Measurements from ENCODE around the gene BCL6.
A peak's percentile ranks its signal among the peaks of the same experiment; 100 is the strongest.

BCL6 gene

GRCh38 chr3:187737006-187737367 is 8.3 kb downstream of the BCL6 start:
- Histone ChIP-seq H3F3A (ENCODE audit: insufficient read depth, low read length) (peaks cover 13% of the 10 kb centered on the region), H4K20me1 (ENCODE audit: insufficient read depth, low read length) (no peaks in the 10 kb centered on the region), H3K4me1 (ENCODE audit: insufficient read depth, low read length, severe bottlenecking) (peaks cover 98% of the 10 kb centered on the region), H3K9ac (ENCODE audit: low read length) (peak overlapping the region; percentile 82), H3K27ac (ENCODE audit: low read depth, low read length, poor library complexity, severe bottlenecking) (peak overlapping the region; percentile 93), H3K4me3 (ENCODE audit: low read depth, low read length, poor library complexity, severe bottlenecking) (peak overlapping the region; percentile 77), H2AFZ (ENCODE audit: low read length) (no peak overlapping the region), H3K9me3 (ENCODE audit: low read length) (no peaks in the 10 kb centered on the region), H3K27me3 (ENCODE audit: insufficient read depth, low read length) (no peaks in the 10 kb centered on the region), H3K79me2 (ENCODE audit: insufficient read depth, low read length) (peaks cover 78% of the 10 kb centered on the region), H3K36me3 (ENCODE audit: insufficient read depth, low read length) (peaks cover 98% of the 10 kb centered on the region), H3K4me2 (ENCODE audit: low read length) (peak overlapping the region; percentile 83), H3K9me2 (ENCODE audit: low read depth, low read length) (no peaks in the 10 kb centered on the region)
- TF ChIP-seq EZH2 (IDR thresholded peaks at IDR 0.05; ENCODE audit: borderline replicate concordance, low read length): no peak
- TF ChIP-seq CTCF (IDR thresholded peaks at IDR 0.05; ENCODE audit: low read length): no peak

GRCh38 chr3:187736418-187736871 is 8.8 kb downstream of the BCL6 start:
- no peaks in the 10 kb centered on the region for H4K20me1 ChIP-seq (ENCODE audit: insufficient read depth, low read length)
- no peak for TF ChIP-seq EZH2 (IDR thresholded peaks at IDR 0.05; ENCODE audit: borderline replicate concordance, low read length)
- TF ChIP-seq CTCF (IDR thresholded peaks at IDR 0.05; ENCODE audit: low read length): no peak
- H3K4me3 ChIP-seq (ENCODE audit: low read depth, low read length, poor library complexity, severe bottlenecking): peak overlapping the region; percentile 77
- H3K4me2 ChIP-seq (ENCODE audit: low read length): peak overlapping the region; percentile 83
- no peaks in the 10 kb centered on the region for H3K9me3 ChIP-seq (ENCODE audit: low read length)
- peaks cover 98% of the 10 kb centered on the region for H3K4me1 ChIP-seq (ENCODE audit: insufficient read depth, low read length, severe bottlenecking)
- H3K36me3 ChIP-seq (ENCODE audit: insufficient read depth, low read length): peaks cover 98% of the 10 kb centered on the region
- peak overlapping the region; percentile 93 for H3K27ac ChIP-seq (ENCODE audit: low read depth, low read length, poor library complexity, severe bottlenecking)
- no peaks in the 10 kb centered on the region for H3K27me3 ChIP-seq (ENCODE audit: insufficient read depth, low read length)
- H3K9ac ChIP-seq (ENCODE audit: low read length): peak overlapping the region; percentile 82
- H3K9me2 ChIP-seq (ENCODE audit: low read depth, low read length): no peaks in the 10 kb centered on the region
- H3F3A ChIP-seq (ENCODE audit: insufficient read depth, low read length): peaks cover 13% of the 10 kb centered on the region
- peaks cover 73% of the 10 kb centered on the region for H3K79me2 ChIP-seq (ENCODE audit: insufficient read depth, low read length)
- H2AFZ ChIP-seq (ENCODE audit: low read length): no peak overlapping the region

- Histone ChIP-seq H3K9me2 (ENCODE audit: low read depth, low read length) (no peaks in the 10 kb centered on the region), H3K36me3 (ENCODE audit: insufficient read depth, low read length) (peaks cover 99% of the 10 kb centered on the region), H3K4me1 (ENCODE audit: insufficient read depth, low read length, severe bottlenecking) (peaks cover 93% of the 10 kb centered on the region), H3K9me3 (ENCODE audit: low read length) (no peaks in the 10 kb centered on the region), H4K20me1 (ENCODE audit: insufficient read depth, low read length) (no peaks in the 10 kb centered on the region), H2AFZ (ENCODE audit: low read length) (no peak overlapping the region), H3K4me3 (ENCODE audit: low read depth, low read length, poor library complexity, severe bottlenecking) (peak overlapping the region; percentile 77), H3K27me3 (ENCODE audit: insufficient read depth, low read length) (no peaks in the 10 kb centered on the region), H3K79me2 (ENCODE audit: insufficient read depth, low read length) (peaks cover 67% of the 10 kb centered on the region), H3K27ac (ENCODE audit: low read depth, low read length, poor library complexity, severe bottlenecking) (peak overlapping the region; percentile 93), H3F3A (ENCODE audit: insufficient read depth, low read length) (peaks cover 13% of the 10 kb centered on the region), H3K4me2 (ENCODE audit: low read length) (peak overlapping the region; percentile 83), H3K9ac (ENCODE audit: low read length) (peak overlapping the region; percentile 82)
- TF ChIP-seq EZH2 (IDR thresholded peaks at IDR 0.05; ENCODE audit: borderline replicate concordance, low read length): no peak
- TF ChIP-seq CTCF (IDR thresholded peaks at IDR 0.05; ENCODE audit: low read length): no peak
Measured at GRCh38 chr3:187735837-187736236, 9.4 kb downstream of the BCL6 start.
